Liver (tissue), 9 donors: ENCODE results near the gene LRIG1. TPM values are rescaled to one million over a fixed set of nuclear protein-coding genes. Genes with fewer than 3 reads are reported as not detected.

Source experiments
- DNase-seq: peaks from one replicate; pipeline ENCODE4 v3.0.0-alpha.2; 2017; ENCODE audit warnings: low spot score
- H3K27ac ChIP-seq, 2 donors: one replicate each; pipeline ENCODE4 v1.7.0; 2013; ENCODE audit warnings: inconsistent platforms in 2 of 2, low read length in 2 of 2, control low read depth in 1 of 2, low read depth in 1 of 2, mild to moderate bottlenecking in 1 of 2
- H3K27me3 ChIP-seq, 4 donors: one replicate each; pipeline versions ENCODE4 v1.6.1 to v1.7.0; 2013; ENCODE audit warnings: low read length in 3 of 4, inconsistent platforms in 1 of 4, mild to moderate bottlenecking in 1 of 4, moderate library complexity in 1 of 4; ENCODE audit not compliant: control insufficient read depth in 4 of 4, insufficient read depth in 4 of 4
- H3K36me3 ChIP-seq, 4 donors: one replicate each; pipeline versions ENCODE4 v1.6.1 to v1.7.0; 2013; ENCODE audit warnings: low read length in 3 of 4, mild to moderate bottlenecking in 3 of 4, low read depth in 1 of 4, moderate library complexity in 1 of 4; ENCODE audit not compliant: control insufficient read depth in 4 of 4, insufficient read depth in 3 of 4
- H3K4me1 ChIP-seq, 4 donors: one replicate each; pipeline versions ENCODE4 v1.6.1 to v1.7.0; 2013; ENCODE audit warnings: low read length in 3 of 4, mild to moderate bottlenecking in 3 of 4, moderate library complexity in 1 of 4; ENCODE audit not compliant: control insufficient read depth in 4 of 4, insufficient read depth in 4 of 4
- H3K4me3 ChIP-seq, 3 donors: one replicate each; pipeline versions ENCODE4 v1.6.1 to v1.7.0; 2013; ENCODE audit warnings: low read length in 3 of 3, control low read depth in 1 of 3, low read depth in 1 of 3, mild to moderate bottlenecking in 1 of 3
- H3K9ac ChIP-seq, 2 donors: one replicate each; pipeline ENCODE4 v1.7.0; 2013; ENCODE audit warnings: low read length in 2 of 2, mild to moderate bottlenecking in 2 of 2, moderate library complexity in 2 of 2, control low read depth in 1 of 2, low read depth in 1 of 2
- H3K9me3 ChIP-seq, 4 donors: one replicate each; pipeline versions ENCODE4 v1.6.1 to v1.7.0; 2013; ENCODE audit warnings: low read length in 3 of 4; ENCODE audit not compliant: control insufficient read depth in 4 of 4
- EGR1 ChIP-seq, 2 donors: IDR thresholded peaks; 2 replicates each; pipeline ENCODE4 v1.6.1; 2016 to 2018; ENCODE audit warnings: antibody characterized with exemption in 2 of 2, low read depth in 2 of 2
- FOXA1 ChIP-seq: IDR thresholded peaks from 2 replicates; pipeline ENCODE4 v1.6.1; 2016; ENCODE audit warnings: antibody characterized with exemption
- FOXA2 ChIP-seq: IDR thresholded peaks from 2 replicates; pipeline ENCODE4 v1.6.1; 2016; ENCODE audit warnings: antibody characterized with exemption
- GABPA ChIP-seq, 2 donors: IDR thresholded peaks in 1 of 2; conservative IDR thresholded peaks in 1 of 2; 2 replicates each; pipeline ENCODE4 v1.6.1; 2016; ENCODE audit warnings: antibody characterized with exemption in 2 of 2, mild to moderate bottlenecking in 1 of 2, moderate library complexity in 1 of 2
- HNF4A ChIP-seq, 2 donors: conservative IDR thresholded peaks; 2 replicates each; pipeline ENCODE4 v1.6.1; 2016; ENCODE audit warnings: antibody characterized with exemption in 2 of 2, mild to moderate bottlenecking in 2 of 2
- HNF4G ChIP-seq: IDR thresholded peaks from 2 replicates; pipeline ENCODE4 v1.6.1; 2016; ENCODE audit warnings: antibody characterized with exemption
- JUND ChIP-seq, 2 donors: IDR thresholded peaks; 2 replicates each; pipeline ENCODE4 v1.6.1; 2016; ENCODE audit warnings: antibody characterized with exemption in 2 of 2
- MAX ChIP-seq: IDR thresholded peaks from 2 replicates; pipeline ENCODE4 v1.6.1; 2016; ENCODE audit warnings: antibody characterized with exemption
- RAD21 ChIP-seq, 2 donors: IDR thresholded peaks; 2 replicates each; pipeline ENCODE4 v1.6.1; 2016; ENCODE audit warnings: antibody characterized with exemption in 2 of 2, mild to moderate bottlenecking in 2 of 2
- REST ChIP-seq: IDR thresholded peaks from 2 replicates; pipeline ENCODE4 v1.6.1; 2016; ENCODE audit warnings: antibody characterized with exemption, mild to moderate bottlenecking
- RXRA ChIP-seq, 2 donors: IDR thresholded peaks; 2 replicates each; pipeline ENCODE4 v1.6.1; 2017 to 2018; ENCODE audit warnings: antibody characterized with exemption in 2 of 2, mild to moderate bottlenecking in 1 of 2
- SP1 ChIP-seq: IDR thresholded peaks from 2 replicates; pipeline ENCODE4 v1.6.1; 2018; ENCODE audit warnings: antibody characterized with exemption, mild to moderate bottlenecking
- TAF1 ChIP-seq: conservative IDR thresholded peaks from 2 replicates; pipeline ENCODE4 v1.6.1; 2016; ENCODE audit warnings: antibody characterized with exemption, mild to moderate bottlenecking
- YY1 ChIP-seq: IDR thresholded peaks from 2 replicates; pipeline ENCODE4 v1.6.1; 2016; ENCODE audit warnings: antibody characterized with exemption, mild to moderate bottlenecking
- WGBS: extraction: QIAGEN DNeasy Blood & Tissue Kit; methylation state at CpG from one replicate; pipeline ENCODE4 v1.1.7; 2013; 5-methylcytosine and 5-hydroxymethylcytosine counted together
- polyA plus RNA-seq, 2 donors: library from polyadenylated mRNA; stranded (reverse) in 1 of 2; unstranded in 1 of 2; fragments of 200-250 nt in 1 of 2; fragments of >200 nt in 1 of 2; fragmentation: Nextera tagmentation in 1 of 2; extraction: Ambion mirVana in 1 of 2; gene quantifications; one replicate each; pipeline versions ENCODE4 v1.2.1 to v1.2.3, GENCODE V29; 2013 to 2015
- total RNA-seq, 2 donors: library from RNA; depleted of rRNA; stranded (reverse); fragments of >200 nt; gene quantifications; one replicate each; pipeline ENCODE4 v1.2.3, GENCODE V29; 2014
- TF ChIP-seq, protein P1 (sequence below): IDR thresholded peaks from 2 replicates; pipeline ENCODE4 v1.6.1; 2016; ENCODE audit warnings: antibody characterized with exemption
- donor health status: healthy.
- donor health status: healthy.
- donor health status: healthy.
- donor health status: healthy.
- donor health status: healthy.

LRIG1 gene
- total and polyA plus RNA-seq, 4 donors, result 9.4 to 48.9 (median 12.9) TPM

GRCh38 chr3:66465034-66465433, 35.8 kb downstream of the LRIG1 start (continued):
- no peak for TF ChIP-seq REST
- no peak for TF ChIP-seq SP1
- TF ChIP-seq HNF4G, result no peak
- no peak for TF ChIP-seq TAF1
- no peak for TF ChIP-seq HNF4A (conservative IDR thresholded peaks at IDR 0.05)

DNA sequence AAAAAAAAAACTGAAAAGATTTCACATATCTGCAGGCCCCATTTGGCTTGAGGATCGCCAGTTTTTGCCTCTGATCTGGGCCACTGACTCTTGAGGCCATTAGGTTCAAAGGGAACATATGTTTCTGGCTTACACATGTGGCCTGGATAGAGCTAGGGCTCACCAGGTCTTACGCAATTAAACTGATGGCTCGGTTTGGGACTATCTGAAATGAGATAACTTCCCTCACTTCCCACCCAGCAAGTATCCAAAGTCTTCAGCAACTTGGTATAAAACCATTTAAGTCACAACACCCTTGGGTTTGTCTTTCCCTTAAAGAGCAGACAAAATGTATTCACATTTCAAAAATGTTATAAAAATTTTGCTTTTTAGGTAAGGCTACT, 36.3 kb downstream of the LRIG1 start:
- Histone ChIP-seq H3K9ac (no peak overlapping the region), H3K4me1 (peaks cover 4 to 48% (median 25%) of the 10 kb centered on the region in 4 donors), H3K36me3 (peaks cover 0 to 5% (median 3%) of the 10 kb centered on the region in 4 donors), H3K9me3 (no peaks in the 10 kb centered on the region), H3K27ac (peak overlapping the region in 1 of 2 donors; percentile 45), H3K4me3 (no peak overlapping the region), H3K27me3 (no peaks in the 10 kb centered on the region)
- TF ChIP-seq HNF4G, result no peak
- peak; percentile 27 to 52 for TF ChIP-seq HNF4A (conservative IDR thresholded peaks at IDR 0.05)
- TF ChIP-seq SP1, result no peak
- peak in 1 of 2 donors; percentile 14 for TF ChIP-seq JUND (IDR thresholded peaks at IDR 0.05)
- peak; percentile 33 to 50 for TF ChIP-seq RXRA (IDR thresholded peaks at IDR 0.05)
- TF ChIP-seq RAD21 (IDR thresholded peaks at IDR 0.05), result peak in 1 of 2 donors; percentile 19
- no peak for TF ChIP-seq EGR1 (IDR thresholded peaks at IDR 0.05; ENCODE audit: low read depth in 2 of 2)
- peak; percentile 40 for TF ChIP-seq YY1
- TF ChIP-seq MAX, result peak; percentile 54
- WGBS, result 23% methylated on average over 3 of the region's 3 CpGs
- DNase-seq, result no peak

GRCh38 chr3:66463730-66464511, 36.9 kb downstream of the LRIG1 start:
- Histone ChIP-seq H3K4me1 (peaks cover 4 to 48% (median 25%) of the 10 kb centered on the region in 4 donors), H3K4me3 (no peak overlapping the region), H3K27me3 (no peaks in the 10 kb centered on the region), H3K36me3 (peaks cover 0 to 8% (median 4%) of the 10 kb centered on the region in 4 donors), H3K9ac (no peak overlapping the region), H3K9me3 (no peaks in the 10 kb centered on the region), H3K27ac (peak overlapping the region; percentile 25 to 45)
- TF ChIP-seq, protein P1, sequence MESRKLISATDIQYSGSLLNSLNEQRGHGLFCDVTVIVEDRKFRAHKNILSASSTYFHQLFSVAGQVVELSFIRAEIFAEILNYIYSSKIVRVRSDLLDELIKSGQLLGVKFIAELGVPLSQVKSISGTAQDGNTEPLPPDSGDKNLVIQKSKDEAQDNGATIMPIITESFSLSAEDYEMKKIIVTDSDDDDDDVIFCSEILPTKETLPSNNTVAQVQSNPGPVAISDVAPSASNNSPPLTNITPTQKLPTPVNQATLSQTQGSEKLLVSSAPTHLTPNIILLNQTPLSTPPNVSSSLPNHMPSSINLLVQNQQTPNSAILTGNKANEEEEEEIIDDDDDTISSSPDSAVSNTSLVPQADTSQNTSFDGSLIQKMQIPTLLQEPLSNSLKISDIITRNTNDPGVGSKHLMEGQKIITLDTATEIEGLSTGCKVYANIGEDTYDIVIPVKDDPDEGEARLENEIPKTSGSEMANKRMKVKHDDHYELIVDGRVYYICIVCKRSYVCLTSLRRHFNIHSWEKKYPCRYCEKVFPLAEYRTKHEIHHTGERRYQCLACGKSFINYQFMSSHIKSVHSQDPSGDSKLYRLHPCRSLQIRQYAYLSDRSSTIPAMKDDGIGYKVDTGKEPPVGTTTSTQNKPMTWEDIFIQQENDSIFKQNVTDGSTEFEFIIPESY, result no peak
- no peak for TF ChIP-seq JUND (IDR thresholded peaks at IDR 0.05)
- TF ChIP-seq FOXA2, result no peak
- TF ChIP-seq MAX, result no peak
- no peak for TF ChIP-seq REST
- TF ChIP-seq RAD21 (IDR thresholded peaks at IDR 0.05), result no peak
- TF ChIP-seq FOXA1, result no peak
- no peak for TF ChIP-seq GABPA (IDR thresholded peaks at IDR 0.05 in 1 of 2, conservative IDR thresholded peaks at IDR 0.05 in 1 of 2)
- no peak for TF ChIP-seq SP1
- WGBS, result 67% methylated on average over 9 of the region's 9 CpGs
- DNase-seq, result no peak
